GM12873 (cell line): ENCODE data around the gene LAMC1.

Source experiments
- TF ChIP-seq, protein P1 (sequence below): IDR thresholded peaks from 2 replicates; pipeline ENCODE4 v1.5.1; 2012; ENCODE audit warnings: low read depth, mild to moderate bottlenecking, moderate library complexity, low read length, control low read depth; ENCODE audit not compliant: insufficient read depth; ENCODE audit errors: missing control alignments

The LAMC1 gene

DNA sequence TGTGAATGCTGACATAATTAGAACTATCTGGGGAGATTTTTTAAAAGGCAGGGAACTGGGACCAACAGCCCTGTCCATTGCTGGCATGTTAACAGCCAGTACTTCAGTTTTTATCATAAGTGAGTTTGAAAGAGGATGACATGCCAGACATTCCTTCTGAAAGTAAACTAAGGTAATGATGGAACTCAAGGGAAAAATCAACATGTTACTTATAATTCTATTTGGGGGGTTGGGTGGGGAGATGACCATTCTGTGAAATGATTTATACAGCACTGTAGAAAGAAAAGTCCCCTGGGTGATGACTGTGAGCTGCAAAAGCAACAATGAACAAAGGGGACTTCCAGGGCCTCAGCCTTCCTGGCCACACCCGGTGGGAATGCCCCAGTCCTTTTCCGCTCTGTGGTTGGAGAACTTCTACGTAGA lies 157.4 kb downstream of the LAMC1 start:
- TF ChIP-seq, protein P1, sequence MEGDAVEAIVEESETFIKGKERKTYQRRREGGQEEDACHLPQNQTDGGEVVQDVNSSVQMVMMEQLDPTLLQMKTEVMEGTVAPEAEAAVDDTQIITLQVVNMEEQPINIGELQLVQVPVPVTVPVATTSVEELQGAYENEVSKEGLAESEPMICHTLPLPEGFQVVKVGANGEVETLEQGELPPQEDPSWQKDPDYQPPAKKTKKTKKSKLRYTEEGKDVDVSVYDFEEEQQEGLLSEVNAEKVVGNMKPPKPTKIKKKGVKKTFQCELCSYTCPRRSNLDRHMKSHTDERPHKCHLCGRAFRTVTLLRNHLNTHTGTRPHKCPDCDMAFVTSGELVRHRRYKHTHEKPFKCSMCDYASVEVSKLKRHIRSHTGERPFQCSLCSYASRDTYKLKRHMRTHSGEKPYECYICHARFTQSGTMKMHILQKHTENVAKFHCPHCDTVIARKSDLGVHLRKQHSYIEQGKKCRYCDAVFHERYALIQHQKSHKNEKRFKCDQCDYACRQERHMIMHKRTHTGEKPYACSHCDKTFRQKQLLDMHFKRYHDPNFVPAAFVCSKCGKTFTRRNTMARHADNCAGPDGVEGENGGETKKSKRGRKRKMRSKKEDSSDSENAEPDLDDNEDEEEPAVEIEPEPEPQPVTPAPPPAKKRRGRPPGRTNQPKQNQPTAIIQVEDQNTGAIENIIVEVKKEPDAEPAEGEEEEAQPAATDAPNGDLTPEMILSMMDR = no peak

- TF ChIP-seq, protein P1 = peak; percentile 12
These were observed 162.8 kb downstream of the LAMC1 start, which contains the start of gene LAMC2 for GRCh38 chr1:183185941-183186490. Gene LAMC2, plus strand, starts transcription at chr1:183186264. Its CDS starts 89 bp downstream, at chr1:183186353.

- TF ChIP-seq, protein P1 = no peak
These were observed 163.6 kb downstream of the LAMC1 start for GRCh38 chr1:183186841-183187240.

DNA sequence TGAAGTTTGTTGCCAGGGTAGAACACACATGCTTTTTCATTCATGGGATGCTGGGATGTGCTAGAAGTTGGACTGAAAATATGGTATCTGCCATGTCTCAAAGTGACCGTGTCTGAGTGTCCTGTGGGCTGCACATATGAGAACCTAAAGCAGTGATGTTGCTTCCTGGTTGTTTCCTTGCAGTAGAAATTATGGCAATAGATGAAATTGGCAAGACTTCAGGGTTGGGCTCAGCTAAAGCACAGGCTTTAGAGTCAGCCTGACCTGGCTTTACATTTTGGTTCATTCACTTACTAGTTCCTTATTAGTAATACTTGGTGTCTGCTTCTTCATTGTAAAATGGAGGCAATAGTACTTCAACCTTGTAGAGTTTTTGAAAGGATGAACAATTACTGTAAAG lies 165.0 kb downstream of the LAMC1 start:
- TF ChIP-seq, protein P1 = no peak

GRCh38 chr1:183191833-183192232 lies 168.6 kb downstream of the LAMC1 start:
- TF ChIP-seq, protein P1 = no peak

DNA sequence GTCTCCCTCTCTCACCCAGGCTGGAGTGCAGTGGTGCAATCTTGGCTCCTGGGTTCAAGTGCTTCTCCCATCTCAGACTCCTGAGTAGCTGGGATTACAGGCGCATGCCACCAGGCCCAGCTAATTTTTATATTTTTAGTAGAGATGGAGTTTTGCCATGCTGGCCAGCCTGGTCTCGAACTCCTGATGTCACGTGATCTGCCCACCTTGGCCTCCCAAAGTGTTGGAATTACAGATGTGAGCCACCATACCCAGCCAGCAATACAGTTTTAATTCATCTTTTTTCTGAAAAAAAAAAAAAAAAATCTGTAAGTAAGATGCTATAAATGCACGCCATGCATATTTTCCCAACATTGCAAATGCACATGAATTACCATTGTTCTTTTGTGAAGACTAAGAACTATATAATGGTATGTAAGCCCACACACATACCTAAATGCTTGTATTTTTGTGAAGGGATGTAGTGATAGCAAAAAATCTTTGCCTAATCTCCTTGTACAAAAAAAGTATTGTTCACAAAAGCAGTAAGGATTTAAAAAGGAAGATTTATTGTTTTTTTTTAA lies 170.8 kb downstream of the LAMC1 start:
- TF ChIP-seq, protein P1 = no peak

DNA sequence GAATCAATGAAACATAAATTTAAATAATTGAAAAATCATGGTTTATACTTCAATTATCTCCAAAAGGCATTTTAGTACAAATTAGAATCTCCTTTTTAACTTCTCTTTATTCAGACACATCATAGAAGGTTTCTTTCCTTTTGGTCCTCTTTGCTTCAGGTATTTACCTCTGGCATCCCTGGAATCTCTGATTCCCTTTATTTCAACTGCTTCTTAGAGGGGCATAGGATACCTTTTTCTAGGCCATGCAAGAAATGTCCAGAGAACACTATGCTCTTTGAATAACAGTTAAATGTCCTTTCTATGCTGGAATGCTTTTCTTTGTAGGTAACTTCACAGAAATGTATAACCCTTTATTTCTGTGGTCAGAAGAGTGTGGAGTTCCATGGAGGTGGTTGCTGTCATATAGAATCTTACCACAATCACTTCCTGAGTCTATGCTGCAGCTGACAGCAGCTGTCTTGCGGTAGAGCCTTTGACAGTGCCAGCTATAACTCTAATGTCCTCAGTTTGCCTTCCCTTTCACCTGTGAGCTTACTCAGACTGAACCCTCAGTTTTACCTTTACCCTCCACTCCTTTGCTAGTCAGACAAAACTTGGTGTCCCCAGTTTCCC lies 171.4 kb downstream of the LAMC1 start:
- TF ChIP-seq, protein P1 = no peak
